D341Med (cell line): ENCODE measurements around the gene BCL2.

Experiments used
- DNase-seq: peaks from one replicate; pipeline ENCODE4 v3.0.0; 2012; ENCODE audit warnings: low spot score

Gene BCL2

DNA sequence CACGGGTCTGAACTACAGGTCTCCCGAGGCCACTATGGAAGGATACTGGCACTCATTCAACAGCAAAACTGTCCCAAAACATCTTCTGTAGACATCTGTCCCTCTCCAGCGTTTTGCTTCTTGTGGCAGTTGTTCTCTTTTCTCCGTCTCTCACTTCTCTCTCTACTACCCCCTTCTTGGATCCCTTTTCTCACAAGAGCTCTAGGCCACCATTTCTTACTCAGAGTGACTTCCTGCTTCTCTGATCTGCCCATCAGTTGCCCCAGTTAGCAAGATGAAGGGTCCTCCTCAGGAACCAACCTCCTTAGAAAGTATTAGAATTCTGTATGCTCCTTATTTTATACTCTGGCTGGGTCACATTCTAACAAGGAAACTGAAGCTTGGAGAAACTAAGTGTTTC is 32.6 kb downstream of the BCL2 start:
- no peak for DNase-seq

DNA sequence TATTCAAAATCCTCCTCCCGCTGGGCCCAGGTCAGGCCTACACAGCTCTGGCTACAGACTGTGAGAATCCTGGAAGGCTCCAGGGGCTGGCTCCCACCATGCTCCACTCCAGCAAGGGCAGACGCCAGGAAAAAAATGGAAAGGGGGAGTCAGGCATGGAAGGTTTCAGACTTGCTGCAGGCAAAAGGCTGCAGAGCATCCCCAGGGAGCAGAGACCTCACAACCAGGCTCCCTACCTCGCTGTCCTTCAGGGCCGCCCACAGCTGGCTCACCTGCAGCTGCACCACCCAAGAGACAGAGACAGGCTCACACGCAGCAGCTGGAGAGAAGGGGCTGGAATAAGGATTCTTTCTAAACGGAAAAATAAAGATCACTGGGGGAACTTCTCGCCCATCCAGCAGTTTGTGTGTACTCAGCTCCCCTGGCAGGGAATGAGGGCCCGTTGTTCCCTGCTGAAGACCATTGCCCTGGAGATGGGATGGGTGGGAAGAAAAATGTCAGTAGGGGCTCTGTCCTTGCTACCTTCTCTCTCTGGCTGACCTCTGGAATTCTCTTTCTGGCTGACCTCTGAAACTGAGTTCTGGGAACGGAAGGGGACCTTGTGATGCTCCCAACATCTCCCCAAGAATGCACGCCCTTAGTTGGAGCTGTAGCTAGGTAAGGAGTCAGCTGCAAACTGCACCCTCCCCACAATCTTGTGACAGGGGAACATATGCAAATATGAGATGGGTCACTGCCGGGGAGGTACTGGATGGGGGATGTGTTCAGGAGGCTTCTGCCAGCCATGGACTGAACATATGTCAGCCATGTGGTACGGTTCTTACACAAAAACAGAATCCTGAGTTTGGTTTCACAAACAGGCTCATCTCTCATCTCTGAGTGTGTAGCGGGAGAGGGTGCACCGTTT is 34.5 kb downstream of the BCL2 start:
- DNase-seq: no peak

DNA sequence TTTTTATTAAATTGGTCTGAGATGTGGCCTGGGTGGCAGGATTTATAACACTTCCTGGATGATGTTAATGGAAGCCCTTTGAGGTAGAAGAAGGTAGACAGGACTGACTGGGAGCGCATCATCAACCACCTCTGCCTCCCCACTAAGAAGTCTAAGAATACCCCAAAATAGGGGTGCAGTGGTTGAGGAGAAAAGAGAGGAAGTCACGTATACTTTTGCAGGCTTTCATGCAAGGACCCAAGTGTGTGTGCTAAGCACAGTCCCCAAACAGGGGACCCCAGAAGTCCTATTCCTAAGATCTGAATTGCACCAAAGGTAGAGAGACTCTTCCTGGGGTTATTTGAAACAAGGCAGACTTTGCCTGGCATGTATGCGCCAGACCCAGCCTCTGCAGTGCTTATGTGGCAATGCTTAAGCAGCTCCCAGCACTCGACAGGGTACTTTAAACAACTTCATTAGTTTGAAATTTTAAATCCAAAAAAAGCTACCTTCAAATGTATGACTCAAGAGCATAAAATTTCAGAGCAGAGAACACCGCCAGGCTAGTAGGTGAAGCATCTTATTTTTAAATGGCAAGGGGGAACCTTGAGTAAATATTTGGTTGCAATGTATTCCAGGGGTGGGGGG is 35.3 kb downstream of the BCL2 start:
- DNase-seq: no peak

- no peak for DNase-seq
These were observed 36.1 kb downstream of the BCL2 start for GRCh38 chr18:63283305-63284094.

- no peak for DNase-seq
These were observed 36.8 kb downstream of the BCL2 start for GRCh38 chr18:63282793-63283192.

GRCh38 chr18:63273222-63273927 is 46.2 kb downstream of the BCL2 start:
- DNase-seq: no peak

- no peak for DNase-seq
These were observed 46.9 kb downstream of the BCL2 start for GRCh38 chr18:63272638-63273037.

GRCh38 chr18:63271881-63272299 is 47.7 kb downstream of the BCL2 start:
- DNase-seq: no peak

- DNase-seq: no peak
These were observed 48.4 kb downstream of the BCL2 start for GRCh38 chr18:63271148-63271547.

GRCh38 chr18:63267975-63268721 is 51.4 kb downstream of the BCL2 start:
- DNase-seq: no peak

DNA sequence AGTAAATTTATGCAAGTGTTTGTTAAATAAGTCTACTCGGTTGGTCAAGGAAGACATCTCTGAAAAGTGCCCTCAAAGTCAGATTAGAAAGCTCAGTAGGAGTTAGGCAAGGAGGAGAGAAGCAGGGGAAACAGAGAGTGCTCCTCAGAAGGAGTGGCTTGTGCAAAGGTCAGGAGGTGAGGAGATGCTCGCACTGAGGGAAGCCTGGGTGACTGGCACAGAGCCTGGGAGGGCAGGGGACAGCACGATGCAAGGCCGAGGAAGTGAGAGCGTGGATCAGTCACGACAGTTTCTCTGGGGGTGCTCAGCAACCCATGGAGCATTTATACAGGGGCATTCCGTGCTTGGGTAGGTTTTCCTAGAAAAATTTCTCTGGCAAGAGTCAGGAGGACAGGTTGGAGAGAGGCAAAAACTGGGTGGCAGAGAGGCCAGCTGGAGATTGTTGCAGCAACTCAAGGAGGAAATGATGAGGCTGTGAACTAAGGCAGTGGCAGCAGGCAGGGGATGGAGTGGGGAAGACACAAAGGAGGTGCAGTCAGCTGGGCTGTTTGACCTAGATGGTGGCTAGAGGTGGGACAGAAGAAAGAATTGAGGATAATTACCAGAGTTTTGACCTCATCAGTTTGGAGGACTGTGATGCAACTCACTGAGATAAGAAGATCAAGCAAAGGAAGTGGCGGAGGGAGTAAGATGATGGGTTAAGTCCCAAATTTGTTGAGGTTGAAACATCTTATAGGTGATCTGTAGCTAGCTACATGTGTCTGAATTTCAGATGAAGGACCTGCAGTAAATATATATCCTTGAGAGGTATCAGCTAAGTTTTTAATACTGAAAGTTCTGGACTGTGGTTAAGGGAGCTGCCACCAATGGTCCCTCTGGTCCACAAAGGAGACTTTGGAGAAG is 52.4 kb downstream of the BCL2 start:
- DNase-seq: no peak

GRCh38 chr18:63265326-63265725 is 54.2 kb downstream of the BCL2 start:
- no peak for DNase-seq

GRCh38 chr18:63264871-63265270 is 54.7 kb downstream of the BCL2 start:
- no peak for DNase-seq

GRCh38 chr18:63263444-63263843 is 56.1 kb downstream of the BCL2 start:
- no peak for DNase-seq

DNA sequence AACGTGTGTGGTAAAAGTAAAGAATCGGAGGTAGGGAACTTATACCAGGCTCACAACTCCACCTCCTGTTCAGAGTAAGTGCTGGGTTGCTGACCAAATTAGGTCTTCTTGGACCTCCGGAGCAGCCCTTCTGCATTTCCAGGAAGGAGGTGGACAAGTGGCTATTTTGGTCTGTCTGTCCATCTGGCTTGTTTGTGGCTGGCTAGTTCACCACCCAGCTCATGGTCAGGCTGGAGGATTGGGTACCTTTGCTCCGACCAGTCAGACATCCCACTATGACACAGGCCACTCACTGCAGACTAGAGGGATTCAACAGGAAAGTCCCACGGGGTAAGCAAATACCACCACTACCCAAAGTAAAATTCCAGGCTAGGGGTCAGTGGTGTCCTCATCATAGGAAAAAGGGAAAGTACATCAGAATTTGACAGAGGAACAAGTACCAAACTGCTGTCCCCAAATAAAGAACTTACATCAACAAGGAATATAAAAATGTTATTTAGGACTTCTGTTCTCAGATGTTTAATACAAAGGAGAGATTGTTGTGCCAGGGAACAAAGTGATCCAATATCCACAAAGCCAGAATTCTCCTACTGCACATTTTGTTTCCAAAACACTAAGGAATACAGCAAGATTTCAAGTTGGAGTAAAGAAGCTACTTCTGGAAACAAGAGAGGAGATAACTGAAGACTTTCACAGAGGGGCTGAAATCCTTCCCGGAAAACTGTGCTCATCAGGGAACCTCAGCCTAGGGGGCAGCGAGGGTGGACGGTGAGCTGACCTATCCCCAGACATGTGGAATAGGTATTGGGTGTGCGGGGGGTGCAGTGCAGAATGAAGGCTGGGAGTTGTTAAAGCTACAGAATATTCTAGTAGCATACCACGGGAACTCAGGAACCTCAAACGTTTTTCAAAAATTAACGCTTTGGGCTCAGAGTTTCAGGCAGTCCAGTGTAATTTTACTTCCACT is 56.9 kb downstream of the BCL2 start:
- DNase-seq: no peak

DNA sequence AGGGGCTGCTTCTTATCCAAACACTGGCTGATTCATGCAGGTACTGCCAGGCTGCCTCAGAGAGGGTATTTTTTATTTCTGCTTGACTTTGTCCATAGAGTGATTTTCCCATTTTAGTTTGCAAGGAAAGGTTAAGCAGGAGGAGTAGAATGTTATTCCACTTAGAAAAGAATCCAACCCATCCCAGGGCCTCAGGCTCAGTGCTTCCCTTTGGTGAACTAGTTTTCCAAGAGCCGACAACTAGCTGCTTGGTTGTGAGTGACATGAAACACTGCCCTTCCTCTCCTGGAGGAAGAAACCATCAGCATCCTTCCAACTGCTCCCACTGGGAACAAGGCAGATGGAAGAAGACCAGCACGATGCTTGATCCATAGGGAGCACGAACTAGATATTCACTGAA is 58.5 kb downstream of the BCL2 start:
- DNase-seq: no peak

- DNase-seq: no peak
These were observed 59.2 kb downstream of the BCL2 start for GRCh38 chr18:63260380-63260754.

DNA sequence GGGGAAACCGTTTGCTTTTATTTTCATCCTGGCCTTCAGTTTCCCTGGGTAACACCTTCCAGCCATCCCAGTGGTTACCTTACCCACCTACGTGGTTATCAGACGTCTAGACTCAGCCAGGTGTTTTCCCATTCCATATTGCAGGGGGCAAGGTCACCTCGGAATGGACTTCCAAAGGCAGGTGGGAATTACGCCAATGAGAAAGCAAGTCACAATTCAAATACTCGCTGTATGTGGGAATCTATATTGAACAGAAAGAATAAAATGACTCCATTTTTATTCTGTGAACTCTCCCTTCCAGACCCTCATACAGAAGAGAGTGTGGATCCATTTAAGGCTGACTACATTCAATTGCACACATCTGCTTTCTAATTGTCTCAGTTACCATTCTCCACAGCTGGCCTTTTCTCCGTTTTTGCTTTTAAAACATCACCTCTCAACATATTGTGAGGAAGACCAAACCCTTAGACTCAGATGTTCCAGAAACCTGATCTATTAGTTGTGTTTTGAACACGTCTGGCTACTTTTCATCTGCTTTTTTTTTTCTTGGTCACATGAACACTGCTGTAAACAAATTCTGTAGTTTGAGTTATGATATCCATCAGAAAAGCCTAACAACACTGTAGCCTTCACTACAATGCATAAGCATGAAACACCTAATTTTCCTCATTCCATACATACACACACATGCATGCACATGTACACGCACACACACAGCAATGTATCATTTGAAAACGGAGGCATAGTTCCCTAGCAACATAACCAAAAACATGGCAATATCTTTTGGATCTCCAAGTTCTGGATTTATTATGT is 59.8 kb downstream of the BCL2 start:
- DNase-seq: no peak
